Measurements from ENCODE around the gene KPNA3. TPM values are rescaled to one million over a fixed set of nuclear protein-coding genes. Genes with fewer than 3 reads are reported as not detected.
"Not testable (repeated sequence)": the region's sequence is repeated elsewhere in the genome, so short reads cannot be mapped to it uniquely, and the experiment has no call there.

The KPNA3 gene
- polyA plus RNA-seq, 3 donors = 31.2 to 32.3 (median 31.6) TPM

DNA sequence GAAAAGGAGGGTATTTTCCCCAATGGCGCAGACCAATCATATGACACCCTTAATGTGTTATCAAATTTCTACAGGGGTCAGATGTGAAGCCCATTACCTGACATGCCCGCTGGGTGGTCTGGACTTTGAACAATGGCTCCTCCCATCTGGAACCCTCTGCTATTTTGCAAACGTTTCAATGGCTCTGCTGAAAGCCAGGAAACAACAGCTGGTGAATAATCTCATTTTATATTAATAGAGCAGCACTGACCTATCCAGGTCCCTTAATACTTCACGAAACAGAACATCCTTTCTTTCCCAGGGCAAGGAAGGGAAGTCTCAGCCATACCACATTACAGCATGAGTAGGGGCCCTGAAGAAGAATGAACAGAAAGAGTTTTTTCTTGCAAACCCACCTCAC lies 20.3 kb upstream of the KPNA3 start:
- no peak for DNase-seq

DNA sequence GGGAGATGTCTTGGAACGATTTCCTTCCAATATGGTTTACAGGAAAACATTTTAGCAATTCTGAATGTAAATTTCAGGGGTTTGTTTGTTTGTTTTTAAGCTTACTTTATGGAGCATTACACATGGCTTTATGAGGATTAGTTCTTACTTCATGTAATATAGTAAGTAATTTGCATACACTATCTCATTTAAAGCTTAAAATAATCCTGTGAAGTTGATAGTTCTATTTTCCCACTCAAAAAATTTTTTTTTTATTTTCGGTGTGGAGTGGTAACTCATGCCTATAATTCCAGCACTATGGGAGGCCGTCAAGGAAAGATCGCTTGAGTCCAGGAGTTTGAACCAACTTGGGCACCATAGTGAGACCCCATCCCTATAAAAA lies 19.0 kb upstream of the KPNA3 start:
- DNase-seq = no peak

DNA sequence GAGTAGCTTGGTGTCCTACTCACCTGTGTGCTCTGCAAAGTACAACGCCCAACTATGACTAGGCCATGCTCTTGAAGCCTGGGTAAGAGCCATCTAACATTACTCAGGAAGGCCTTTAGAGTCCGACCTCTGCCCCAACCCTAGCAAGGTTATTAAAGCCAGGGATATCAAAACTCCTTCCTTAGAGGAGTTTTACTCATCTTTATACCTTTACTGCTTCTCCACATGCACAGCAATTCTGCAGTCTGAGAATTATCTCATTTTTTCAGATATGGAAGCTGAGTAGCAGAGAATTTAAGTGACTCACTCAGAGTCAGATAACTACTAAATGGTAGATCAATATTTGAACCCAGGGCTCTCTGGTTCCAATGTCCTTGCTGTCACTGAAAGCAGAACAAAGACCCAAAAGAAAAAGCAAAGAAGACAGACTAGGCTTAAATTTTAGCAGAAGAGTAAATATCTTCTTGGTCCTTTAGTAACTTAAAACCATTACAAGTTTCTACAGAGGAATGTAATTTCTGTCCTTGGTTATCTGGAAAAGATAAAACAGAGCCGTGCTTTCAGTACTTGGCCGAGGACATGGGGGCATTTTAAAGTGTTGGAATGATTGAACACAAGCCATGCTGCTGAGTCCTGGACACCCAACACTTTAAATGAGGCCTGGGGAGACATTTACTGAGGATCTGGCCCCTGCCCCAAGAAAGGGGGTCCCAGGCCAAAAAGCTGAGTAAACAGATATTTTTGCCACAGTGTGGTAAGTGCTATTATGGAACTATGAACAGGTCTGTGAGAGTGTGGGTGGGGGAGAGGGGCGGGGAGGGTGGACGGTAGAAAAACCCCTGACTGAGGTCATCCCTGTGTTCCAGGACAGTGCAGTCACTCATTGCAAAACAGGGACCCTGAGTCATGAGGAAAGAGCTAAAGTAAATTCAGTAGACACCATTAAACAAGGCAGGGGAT lies 18.4 kb upstream of the KPNA3 start:
- DNase-seq = no peak

DNA sequence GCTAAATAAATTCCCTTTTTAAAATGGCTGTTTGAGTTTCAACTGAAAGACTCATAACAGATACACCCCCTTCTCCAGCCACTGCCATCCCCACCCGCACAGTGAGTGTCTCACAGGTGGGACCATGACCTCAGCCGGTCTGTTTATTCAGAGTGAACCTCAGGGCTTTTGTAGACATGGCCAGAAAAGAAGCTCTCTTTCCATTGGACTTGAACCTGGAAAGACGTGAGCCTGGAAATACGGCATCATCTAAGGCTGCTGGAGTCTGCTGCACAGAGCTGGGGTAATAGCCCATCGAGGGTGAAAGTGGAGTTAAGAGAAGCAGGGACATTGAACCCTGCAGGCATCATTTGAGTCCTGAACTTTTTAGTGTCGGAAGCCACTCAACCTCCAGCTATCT lies 15.2 kb upstream of the KPNA3 start:
- DNase-seq = no peak

DNA sequence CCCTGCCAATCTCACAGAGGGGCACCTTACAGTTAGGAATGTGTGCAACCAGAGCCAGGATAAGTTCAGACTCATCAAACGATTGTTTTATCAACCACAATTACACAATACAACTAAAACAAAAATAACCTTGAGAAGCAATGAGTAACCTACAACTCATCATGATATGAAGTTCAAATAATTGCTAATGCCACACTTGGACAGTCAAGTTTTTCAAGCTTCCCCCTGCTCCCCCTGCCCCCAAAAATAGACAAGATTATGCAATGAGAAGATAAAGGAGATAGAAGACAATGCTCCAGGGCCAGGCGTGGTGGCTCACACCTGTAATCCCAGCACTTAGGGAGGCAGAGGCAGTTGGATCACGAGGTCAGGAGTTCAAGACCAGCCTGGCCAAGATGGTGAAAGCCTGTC lies 13.6 kb upstream of the KPNA3 start:
- no peak for DNase-seq

DNA sequence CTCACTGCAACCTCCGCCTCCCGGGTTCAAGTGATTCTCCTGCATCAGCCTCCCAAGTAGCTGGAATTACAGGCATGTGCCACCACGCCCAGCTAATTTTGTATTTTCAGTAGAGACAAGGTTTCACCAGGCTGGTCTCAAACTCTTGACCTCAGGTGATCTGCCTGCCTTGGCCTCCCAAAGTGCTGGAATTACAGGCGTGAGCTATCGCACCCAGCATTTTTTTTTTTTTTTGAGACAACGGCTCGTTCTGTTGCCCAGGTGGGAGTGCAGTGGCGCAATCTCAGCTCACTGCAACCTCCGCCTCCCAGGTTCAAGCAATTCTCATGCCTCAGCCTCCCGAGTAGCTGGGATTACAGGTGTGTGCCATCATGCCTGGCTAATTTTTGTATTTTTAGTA lies 10.6 kb upstream of the KPNA3 start:
- DNase-seq = not testable (repeated sequence)

DNA sequence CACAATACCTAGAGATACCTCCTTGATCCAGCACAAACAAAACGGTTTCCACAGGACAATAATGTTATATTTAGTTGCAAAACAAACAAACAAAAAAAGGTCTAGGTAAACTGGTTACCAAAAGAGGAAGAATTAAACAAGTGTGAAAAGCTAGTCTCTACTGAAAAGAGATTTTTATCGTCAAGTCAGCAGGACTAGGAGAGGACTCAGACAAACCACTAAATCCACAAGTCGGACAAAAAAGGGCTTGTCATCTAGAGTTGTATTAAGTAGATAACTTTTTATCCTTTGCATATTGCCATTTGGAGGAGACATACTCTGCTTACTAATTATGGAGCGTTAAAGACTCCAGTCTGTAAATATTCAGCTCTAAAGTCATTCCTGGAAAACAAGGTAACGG lies 9.9 kb upstream of the KPNA3 start:
- no peak for DNase-seq

DNA sequence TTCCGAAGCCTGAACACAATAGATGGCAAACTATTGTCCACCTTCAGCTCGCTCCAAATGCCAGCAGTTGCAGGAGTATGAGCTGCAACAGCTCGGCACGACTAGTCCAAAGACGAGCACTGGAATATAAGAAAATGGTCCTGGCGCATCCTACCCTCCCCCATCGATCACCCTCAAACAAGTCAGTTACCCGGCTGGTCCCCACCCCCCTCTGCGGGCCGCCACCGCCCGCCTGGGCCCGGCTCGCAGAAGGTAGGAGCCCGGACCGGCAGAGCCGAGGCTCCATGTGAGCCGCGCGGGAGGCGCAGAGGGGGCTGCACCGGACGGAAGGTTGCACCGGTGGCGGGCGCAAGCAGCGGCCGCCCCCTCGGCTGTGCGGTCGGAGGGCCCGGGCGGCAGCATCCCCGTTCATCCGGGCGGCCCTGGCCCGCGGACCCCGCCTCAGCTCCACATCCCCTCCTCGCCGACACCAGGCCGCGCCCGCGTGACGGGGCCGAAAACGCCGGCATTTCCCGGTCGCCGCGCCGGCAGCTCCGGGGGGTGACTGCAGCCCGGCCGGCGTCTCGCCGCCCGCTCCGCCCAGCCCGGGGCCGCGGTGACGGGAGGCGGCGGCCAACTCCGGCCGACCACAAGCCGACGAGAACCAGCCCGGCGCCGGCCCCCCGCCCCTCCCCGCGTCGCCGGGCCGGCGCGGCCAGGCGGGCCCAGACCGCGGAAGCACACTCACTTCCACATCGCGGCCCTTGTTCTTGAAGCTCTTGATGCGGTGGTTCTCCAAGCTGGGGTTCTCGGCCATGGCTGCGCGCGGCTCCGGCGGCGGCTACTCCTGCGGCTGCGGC lies 552 bp downstream of the KPNA3 start:
- peak; percentile 37 for DNase-seq

DNA sequence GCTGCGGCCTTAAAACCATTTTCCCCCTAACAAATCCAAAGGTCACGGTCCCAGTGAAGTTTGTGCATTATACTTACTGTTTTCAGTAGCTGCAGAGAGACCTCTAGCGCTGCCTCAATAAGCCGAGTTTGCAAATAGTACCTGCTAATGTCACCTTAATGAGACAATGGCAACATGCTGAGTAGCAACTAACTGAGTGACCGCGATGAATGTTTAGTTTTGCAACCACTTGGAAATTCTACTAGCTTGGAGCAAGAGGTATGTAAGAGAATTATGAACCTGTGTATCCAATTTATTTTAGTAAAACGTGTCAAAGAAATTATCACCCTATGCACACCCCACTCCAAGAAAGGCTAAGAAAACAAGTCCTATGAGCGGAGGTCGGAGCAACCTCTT lies 1.2 kb downstream of the KPNA3 start:
- peak; percentile 22 for DNase-seq

DNA sequence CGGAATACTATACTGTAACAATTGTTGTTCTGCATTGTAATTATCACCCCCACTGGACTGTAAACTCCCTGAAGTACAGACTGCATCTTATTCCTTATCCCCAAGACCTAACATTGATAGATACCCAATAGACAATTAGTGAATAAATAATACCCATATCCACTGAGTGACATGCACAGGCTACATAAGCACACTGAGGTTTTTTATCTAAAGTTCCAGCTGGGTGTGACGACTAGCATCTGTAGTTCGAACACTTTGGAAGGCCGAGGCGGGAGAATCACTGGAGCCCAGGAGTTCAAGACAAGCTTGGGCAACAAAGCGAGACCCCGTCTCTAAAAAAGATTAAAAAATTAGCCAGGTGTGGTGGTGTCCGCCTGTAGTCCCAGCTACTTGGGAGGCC lies 2.5 kb downstream of the KPNA3 start:
- DNase-seq = no peak

DNA sequence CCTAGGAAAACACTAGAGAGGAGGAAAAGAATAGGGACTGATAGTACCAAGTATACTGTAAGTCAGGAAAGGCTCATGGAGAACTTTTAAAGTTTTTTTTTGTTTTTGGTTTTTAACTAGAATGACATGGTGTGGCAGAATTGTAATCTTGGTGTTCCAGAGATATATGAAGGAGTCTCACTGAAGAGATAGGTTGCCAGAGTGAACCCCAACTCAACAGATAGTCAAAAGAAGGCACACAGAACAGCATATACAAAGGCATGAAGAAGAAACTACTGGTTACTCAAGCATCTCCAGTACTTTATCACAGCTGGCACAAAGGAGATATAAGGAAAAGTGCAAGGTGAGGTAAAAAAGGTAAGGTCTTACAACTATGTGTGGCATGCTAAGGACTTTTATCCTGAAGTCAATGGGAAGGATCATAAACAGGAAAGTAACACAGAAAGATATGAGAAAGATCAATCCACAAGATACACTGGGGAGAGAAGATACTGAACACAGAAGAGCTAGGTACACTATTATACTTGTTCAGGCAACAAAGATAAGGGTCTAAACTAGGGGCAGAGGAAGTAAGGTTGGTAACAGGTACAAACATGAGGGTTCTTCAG lies 6.0 kb downstream of the KPNA3 start:
- no peak for DNase-seq

DNA sequence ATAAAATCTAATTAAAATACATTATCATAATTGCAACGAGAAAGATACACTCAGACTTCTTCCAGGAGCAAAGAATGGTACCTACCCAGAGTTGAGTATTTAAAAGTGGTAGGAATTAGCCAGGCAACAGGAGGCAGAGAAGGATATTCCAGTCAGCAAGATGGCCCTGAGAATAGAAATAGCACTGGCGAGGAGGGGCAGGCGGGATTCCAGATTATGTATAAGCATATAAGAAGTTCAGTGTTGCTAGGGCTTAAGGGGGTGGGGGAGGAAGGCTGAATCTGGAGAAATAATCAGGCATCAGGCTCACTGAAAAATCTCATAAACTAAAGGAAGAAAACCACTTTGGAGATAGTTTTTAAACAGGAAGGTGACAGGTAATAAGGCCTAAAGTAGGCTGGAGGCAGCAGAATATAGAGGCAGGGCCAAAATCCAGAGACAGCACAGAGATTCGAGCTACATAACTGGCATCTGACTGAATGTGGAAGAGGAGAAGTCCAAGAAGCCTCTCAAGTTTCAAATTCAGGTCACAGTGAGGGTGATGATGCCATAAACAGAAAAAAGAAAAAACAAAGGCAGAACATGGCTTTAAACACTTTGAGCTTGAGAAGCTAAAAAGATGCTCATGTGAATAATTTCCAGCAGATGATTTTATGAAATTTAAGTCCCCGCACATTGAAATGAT lies 7.5 kb downstream of the KPNA3 start:
- DNase-seq = no peak

DNA sequence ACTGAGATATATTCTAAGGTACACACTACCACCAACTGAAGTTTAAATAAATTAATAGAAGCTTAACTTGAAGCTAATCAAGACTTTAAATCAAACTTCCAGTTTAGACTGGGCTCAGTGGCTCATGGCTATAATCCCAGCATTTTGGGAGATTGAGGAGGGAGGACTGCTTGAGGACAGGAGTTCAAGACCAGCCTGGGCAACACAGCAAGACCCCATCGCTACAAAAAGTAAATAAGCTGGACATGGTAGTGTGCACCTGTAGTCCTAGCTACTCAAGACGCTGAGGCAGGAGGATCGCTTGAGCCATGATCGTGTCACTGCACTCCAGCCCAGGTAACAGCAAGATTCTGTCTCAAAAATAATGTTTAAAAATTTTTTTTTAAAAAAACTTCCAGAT lies 8.6 kb downstream of the KPNA3 start:
- DNase-seq = no peak

DNA sequence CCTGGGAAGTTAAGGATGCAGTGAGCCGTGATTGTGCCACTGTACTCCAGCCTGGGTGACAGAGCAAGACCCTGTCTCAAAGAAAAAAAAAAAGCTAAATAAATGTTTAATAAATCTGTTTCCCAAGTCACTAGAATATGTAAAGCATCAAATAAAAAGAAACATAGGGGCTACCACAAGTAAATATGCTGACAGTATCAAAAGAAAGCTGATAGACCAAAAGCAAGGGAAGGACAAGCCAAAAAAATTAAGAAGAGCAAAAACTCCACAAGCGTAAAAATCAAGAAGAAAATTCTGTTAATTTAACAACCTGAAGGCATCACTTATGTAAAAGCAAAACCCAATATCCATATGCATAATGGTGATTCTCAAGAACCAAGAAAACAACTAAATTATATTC lies 9.7 kb downstream of the KPNA3 start:
- DNase-seq = no peak

DNA sequence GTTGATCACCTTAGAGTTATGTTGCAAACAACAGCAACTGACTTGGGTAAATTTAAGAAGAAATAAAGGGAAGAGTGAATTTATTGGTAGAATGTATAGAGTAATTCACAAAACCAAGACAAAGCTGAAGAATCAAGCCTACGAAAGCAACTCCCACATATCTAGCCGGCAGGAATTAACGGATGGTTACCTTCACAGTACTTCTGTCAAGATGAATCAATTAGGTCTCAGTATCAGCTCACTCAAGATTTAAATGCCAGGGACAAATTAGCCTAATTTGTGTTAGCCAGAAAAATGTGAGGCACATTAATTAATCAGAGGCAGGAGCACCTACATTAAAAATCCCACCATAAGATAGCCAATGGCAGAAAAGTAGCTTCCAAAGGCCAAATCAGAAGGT lies 10.7 kb downstream of the KPNA3 start:
- peak; percentile 26 for DNase-seq

DNA sequence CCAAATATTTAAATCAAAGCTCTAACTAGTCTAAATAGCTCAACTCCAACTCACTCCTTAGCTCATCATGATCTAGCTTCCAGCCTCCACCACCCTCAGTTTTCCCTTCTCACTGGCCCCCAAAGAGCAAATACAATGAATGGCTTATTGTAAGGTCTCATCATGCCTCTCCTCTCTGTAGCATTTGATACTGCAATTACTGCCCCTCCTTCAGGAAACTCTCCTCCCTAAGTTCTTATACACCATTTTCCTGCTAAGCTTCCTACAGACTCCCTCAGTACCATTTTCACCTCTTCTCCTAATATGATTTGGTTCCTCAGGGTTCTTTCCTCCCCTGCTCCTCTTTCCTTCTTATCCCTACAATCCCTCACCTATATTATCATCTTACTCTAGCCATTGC lies 12.8 kb downstream of the KPNA3 start:
- DNase-seq = no peak

DNA sequence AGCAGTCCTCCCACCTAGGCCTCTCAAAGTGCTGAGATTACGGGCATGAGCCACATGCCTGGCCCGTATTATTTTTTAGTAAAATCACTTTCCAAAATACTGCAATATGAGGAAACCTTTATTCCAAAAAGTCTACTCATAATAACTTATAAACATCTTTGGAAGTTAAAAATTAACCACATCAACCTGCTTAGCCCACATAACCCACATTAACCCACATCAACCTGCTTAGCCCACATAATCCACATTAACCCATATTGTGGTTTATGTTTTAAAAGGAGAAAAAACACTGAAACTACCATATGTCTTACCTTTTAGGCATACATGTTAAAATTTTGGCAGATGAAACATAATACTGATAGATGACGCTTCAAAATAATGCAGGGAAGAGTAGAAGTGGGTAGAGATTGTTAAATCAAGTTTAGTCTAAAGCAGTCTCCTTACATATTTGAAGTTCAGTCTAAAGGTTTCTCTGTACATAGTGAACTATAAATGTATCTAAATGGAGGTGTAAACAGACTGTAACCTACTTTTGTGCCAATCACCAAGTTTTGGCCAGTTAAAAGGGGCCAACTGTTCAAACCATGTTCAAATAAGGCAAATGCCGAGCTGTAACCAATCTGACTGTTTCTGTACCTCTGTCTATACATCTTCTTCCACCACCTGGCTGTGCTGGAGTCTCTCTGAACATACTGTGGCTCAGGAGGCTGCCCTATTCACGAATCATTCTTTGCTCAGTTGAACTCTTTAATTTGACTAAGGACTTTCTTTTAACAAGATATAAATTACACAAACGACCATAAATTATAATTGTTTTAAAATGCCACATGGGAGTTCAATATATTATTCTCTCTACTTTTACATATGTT lies 14.5 kb downstream of the KPNA3 start:
- no peak for DNase-seq

DNA sequence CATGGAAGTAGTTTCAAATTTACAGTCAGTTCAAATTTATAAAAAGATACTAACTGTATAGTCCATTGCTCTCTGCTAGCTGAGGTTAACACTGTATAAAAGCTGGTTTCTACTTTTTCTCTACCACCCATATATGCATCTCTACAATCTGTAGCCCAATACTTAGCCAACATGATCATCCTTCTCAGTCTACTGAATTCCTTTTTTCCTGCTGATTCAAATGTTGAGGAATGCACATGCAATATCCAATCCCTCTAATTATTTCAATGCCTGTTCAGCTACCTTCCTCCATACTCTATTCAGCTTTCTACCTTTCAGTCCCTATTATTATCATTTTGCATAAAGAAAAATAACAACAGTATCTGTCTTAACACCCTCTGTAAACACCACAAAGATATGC lies 15.6 kb downstream of the KPNA3 start:
- no peak for DNase-seq

DNA sequence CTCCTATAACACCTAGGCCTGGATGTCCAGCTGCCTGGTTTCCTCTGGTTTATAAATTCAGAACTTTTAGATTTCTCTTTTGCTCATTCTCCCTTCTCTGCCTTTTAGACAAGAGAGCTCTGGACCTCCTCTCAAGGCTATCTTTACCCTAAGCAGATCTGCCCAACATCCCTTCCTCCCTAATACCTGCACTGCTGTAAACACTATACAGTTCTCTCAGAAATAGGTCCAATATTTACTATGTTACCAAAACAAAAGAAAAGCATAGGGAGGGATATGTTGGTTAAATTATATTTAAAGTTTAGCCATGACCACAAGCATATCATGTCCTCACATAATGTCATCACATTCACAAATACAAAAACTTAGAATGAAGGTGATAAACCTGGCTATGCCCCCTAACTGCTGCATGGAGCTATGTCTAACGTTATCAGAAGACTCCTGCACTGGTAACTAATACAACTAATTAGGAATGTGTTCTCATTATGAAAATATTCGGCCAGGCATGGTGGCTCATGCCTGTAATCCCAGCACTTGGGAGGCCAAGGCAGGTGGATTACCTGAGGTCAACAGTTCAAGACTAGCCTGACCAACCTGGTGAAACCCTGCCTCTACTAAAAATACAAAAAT lies 18.0 kb downstream of the KPNA3 start:
- DNase-seq = no peak

DNA sequence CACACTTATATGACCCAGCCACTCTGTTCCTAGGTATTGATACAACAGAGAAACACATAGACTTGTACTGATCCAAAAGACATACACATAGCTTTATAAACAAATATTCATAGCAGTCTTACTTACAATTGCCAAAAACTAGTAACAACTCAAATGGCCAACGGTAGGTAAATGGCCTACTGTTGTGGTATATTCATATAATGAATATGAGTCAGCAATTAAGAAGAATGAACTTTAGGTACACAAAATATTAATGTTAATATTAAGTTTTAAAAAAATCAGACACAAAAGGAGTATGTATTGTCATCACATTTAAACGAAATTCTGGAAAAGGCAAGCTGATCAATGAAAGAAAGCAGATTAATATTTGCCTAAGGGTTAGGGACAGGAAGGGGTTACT lies 19.7 kb downstream of the KPNA3 start:
- DNase-seq = no peak

DNA sequence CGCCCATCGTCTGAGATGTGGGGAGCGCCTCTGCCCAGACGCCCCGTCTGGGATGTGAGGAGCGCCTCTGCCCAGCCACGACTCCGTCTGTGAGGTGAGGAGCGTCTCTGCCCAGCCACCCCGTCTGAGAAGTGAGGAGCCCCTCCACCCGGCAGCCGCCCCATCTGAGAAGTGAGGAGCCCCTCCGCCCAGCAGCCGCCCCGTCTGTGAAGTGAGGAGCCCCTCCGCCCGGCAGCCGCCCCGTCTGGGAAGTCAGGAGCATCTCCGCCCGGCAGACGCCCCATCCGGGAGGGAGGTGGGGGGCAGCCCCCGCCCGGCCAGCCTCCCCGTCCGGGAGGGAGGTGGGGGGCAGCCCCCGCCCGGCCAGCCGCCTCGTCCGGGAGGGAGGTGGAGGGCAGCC lies 30.7 kb downstream of the KPNA3 start:
- not testable (repeated sequence) for DNase-seq
